Astrocyte of the spinal cord (primary cell): ENCODE measurements around the gene TRIM9.

Source experiments
- DNase-seq: peaks from one replicate; pipeline ENCODE4 v3.0.0; 2011; ENCODE audit warnings: low read depth, low spot score
- H3K4me3 ChIP-seq: 2 replicates; pipeline ENCODE4 v1.5.1; 2011; ENCODE audit warnings: low read depth, mild to moderate bottlenecking, low read length, moderate library complexity
- CTCF ChIP-seq: IDR thresholded peaks from 2 replicates; pipeline ENCODE4 v1.5.1; 2012; ENCODE audit warnings: low read depth, mild to moderate bottlenecking, low read length, inconsistent platforms
- in situ Hi-C: cut with HindIII; loops from 2 replicates; pipeline ENCODE4 v1.10.0; 2017; ENCODE audit warnings: low sequenced_read_pairs

The TRIM9 gene

GRCh38 chr14:51095854-51096823, 1.2 kb upstream of the TRIM9 start:
- in situ Hi-C loops: no loop called here
- no peak for TF ChIP-seq CTCF

GRCh38 chr14:51094282-51094821, 553 bp downstream of the TRIM9 start:
- peak overlapping the region; percentile 55 for H3K4me3 ChIP-seq
- in situ Hi-C loops: no loop called here
- no peak for DNase-seq
- no peak for TF ChIP-seq CTCF

More at GRCh38 chr14:51095854-51096823, 1.2 kb upstream of the TRIM9 start:
- H3K4me3 ChIP-seq: peak overlapping the region; percentile 55
- peak; percentile 42 for DNase-seq

GRCh38 chr14:51093371-51094281, 1.3 kb downstream of the TRIM9 start:
- DNase-seq: peak; percentile 17
- peak; percentile 35 for TF ChIP-seq CTCF
- in situ Hi-C loops: no loop called here
- H3K4me3 ChIP-seq: no peak overlapping the region

GRCh38 chr14:51092965-51093364, 1.9 kb downstream of the TRIM9 start:
- DNase-seq: no peak
- no peak for TF ChIP-seq CTCF
- in situ Hi-C loops: no loop called here
- no peak overlapping the region for H3K4me3 ChIP-seq

- DNase-seq: no peak
- TF ChIP-seq CTCF: no peak
- no peak overlapping the region for H3K4me3 ChIP-seq
- in situ Hi-C loops: no loop called here
Observed at GRCh38 chr14:51089278-51089677, 5.6 kb downstream of the TRIM9 start.

GRCh38 chr14:51087031-51087441, 7.9 kb downstream of the TRIM9 start:
- no peak overlapping the region for H3K4me3 ChIP-seq
- no peak for TF ChIP-seq CTCF
- in situ Hi-C loops: no loop called here
- no peak for DNase-seq
